DMS 273 (cell line): ENCODE measurements around the gene ABL1.
A peak's percentile ranks its signal among the peaks of the same experiment; 100 is the strongest.
"Not testable (repeated sequence)": the region's sequence is repeated elsewhere in the genome, so short reads cannot be mapped to it uniquely, and the experiment has no call there.

Source experiments
- DNase-seq: peaks from one replicate; lab custom pipeline; 2025; ENCODE audit not compliant: unreplicated experiment; lab: John Stamatoyannopoulos, UW

Gene ABL1

GRCh38 chr9:130834371-130835336, at the start of gene ABL1:
Gene ABL1, plus strand, starts transcription at chr9:130835254. Its CDS starts 193 bp downstream, at chr9:130835447.
- DNase-seq, result peak; percentile 92

GRCh38 chr9:130785940-130786508, 49.0 kb upstream of the ABL1 start:
- DNase-seq, result no peak

- no peak for DNase-seq
These were observed 48.5 kb upstream of the ABL1 start for GRCh38 chr9:130786526-130786925.

GRCh38 chr9:130789747-130790672, 45.0 kb upstream of the ABL1 start:
- DNase-seq, result peak; percentile 13

- no peak for DNase-seq
These were observed 43.7 kb upstream of the ABL1 start for GRCh38 chr9:130791303-130791894.

GRCh38 chr9:130793589-130793988, 41.5 kb upstream of the ABL1 start:
- no peak for DNase-seq

- DNase-seq, result not testable (repeated sequence)
These were observed 41.0 kb upstream of the ABL1 start for GRCh38 chr9:130794021-130794420.

- DNase-seq, result not testable (repeated sequence)
These were observed 40.6 kb upstream of the ABL1 start for GRCh38 chr9:130794423-130794822.

GRCh38 chr9:130794923-130795495, 40.0 kb upstream of the ABL1 start:
- no peak for DNase-seq

GRCh38 chr9:130803116-130803515, 31.9 kb upstream of the ABL1 start:
- not testable (repeated sequence) for DNase-seq

- no peak for DNase-seq
These were observed 29.3 kb upstream of the ABL1 start for GRCh38 chr9:130805510-130806326.

- DNase-seq, result peak; percentile 21
These were observed 28.7 kb upstream of the ABL1 start for GRCh38 chr9:130806327-130806716.

- no peak for DNase-seq
These were observed 24.4 kb upstream of the ABL1 start for GRCh38 chr9:130810609-130811136.

- no peak for DNase-seq
These were observed 19.7 kb upstream of the ABL1 start for GRCh38 chr9:130815242-130815808.

- DNase-seq, result no peak
These were observed 17.1 kb upstream of the ABL1 start for GRCh38 chr9:130817914-130818313.

- DNase-seq, result peak; percentile 35
These were observed 14.8 kb upstream of the ABL1 start for GRCh38 chr9:130820135-130820738.

- no peak for DNase-seq
These were observed 11.6 kb upstream of the ABL1 start for GRCh38 chr9:130823435-130823834.

- peak; percentile 66 for DNase-seq
These were observed 11.0 kb upstream of the ABL1 start for GRCh38 chr9:130824079-130824478.
